Kidney (tissue), 14 donors: ENCODE measurements around the gene CCM2. TPM values are rescaled to one million over a fixed set of nuclear protein-coding genes. Genes with fewer than 3 reads are reported as not detected.
A peak's percentile ranks its signal among the peaks of the same experiment; 100 is the strongest.

ENCODE experiments used
- DNase-seq, 5 donors: peaks; one replicate each; pipeline ENCODE4 v3.0.0-alpha.2; 2013 to 2020
- FAIRE-seq: peaks from 2 replicates; lab custom pipeline; 2012; peaks lifted over from hg19 to GRCh38; lab: Jason Lieb, UNC
- H3K27ac ChIP-seq, 2 donors: one replicate each; pipeline ENCODE4 v1.7.0; 2013; ENCODE audit warnings: low read depth in 2 of 2, low read length in 2 of 2, inconsistent platforms in 1 of 2
- H3K27me3 ChIP-seq: one replicate; pipeline ENCODE4 v1.7.1; 2013; ENCODE audit warnings: low read length, inconsistent platforms; ENCODE audit not compliant: control insufficient read depth, insufficient read depth
- H3K36me3 ChIP-seq, 3 donors: one replicate each; pipeline versions ENCODE4 v1.7.0 to v1.7.1; 2013; ENCODE audit warnings: low read length in 3 of 3, control low read depth in 1 of 3, inconsistent platforms in 1 of 3; ENCODE audit not compliant: insufficient read depth in 3 of 3, control insufficient read depth in 2 of 3
- H3K4me1 ChIP-seq, 3 donors: one replicate each; pipeline versions ENCODE4 v1.7.0 to v1.7.1; 2013; ENCODE audit warnings: low read length in 3 of 3, inconsistent platforms in 1 of 3, low read depth in 1 of 3; ENCODE audit not compliant: control insufficient read depth in 2 of 3, insufficient read depth in 2 of 3
- H3K4me3 ChIP-seq, 3 donors: one replicate each; pipeline versions ENCODE4 v1.7.0 to v1.8.1; 2013; ENCODE audit warnings: low read length in 3 of 3, control low read depth in 1 of 3, inconsistent platforms in 1 of 3
- H3K9ac ChIP-seq, 3 donors: one replicate each; pipeline versions ENCODE4 v1.7.0 to v1.7.1; 2013; ENCODE audit warnings: low read length in 3 of 3, control low read depth in 1 of 3, inconsistent platforms in 1 of 3
- H3K9me3 ChIP-seq, 3 donors: one replicate each; pipeline versions ENCODE4 v1.7.0 to v1.7.1; 2013; ENCODE audit warnings: low read length in 3 of 3, control low read depth in 1 of 3, inconsistent platforms in 1 of 3; ENCODE audit not compliant: control insufficient read depth in 2 of 3, insufficient read depth in 1 of 3
- intact Hi-C: fragments of 100-400 bp; cut with DNase I; formaldehyde crosslinking; loops from one replicate; pipeline ENCODE4 v1.11.1; 2022
- polyA plus RNA-seq: library from polyadenylated mRNA; stranded (reverse); fragments of 350-450 nt; fragmentation: Illumina TruSeq; extraction: RNeasy Lipid Tissue Mini Kit (QIAGEN cat#74804); gene quantifications from one replicate; pipeline ENCODE4 v1.2.3, GENCODE V29; 2014; ENCODE audit warnings: low read depth, low replicate concordance; ENCODE audit not compliant: insufficient read depth
- total RNA-seq: library from RNA; stranded (reverse); fragmentation: NEBNext Ultra II Directional; extraction: Animal tissue kit (Norgen Biotek cat#: 25700); gene quantifications from one replicate; pipeline ENCODE4 v1.2.1, GENCODE V29; 2021
- TF ChIP-seq, protein P1 (sequence below): IDR thresholded peaks from 3 replicates; pipeline ENCODE4 v1.5.1; 2012; ENCODE audit warnings: mild to moderate bottlenecking, moderate library complexity, borderline replicate concordance; ENCODE audit not compliant: insufficient read depth; ENCODE audit errors: extremely low read depth
- donor health status: control.
- donor health status: control.
- donor health status: control.
- donor health status: control.
- donor health status: control.
- donor health status: DM: yes; HTN: yes; CAD: no.
- donor health status: Normal renal cell carcinoma (clear cell type).

Gene CCM2
- total and polyA plus RNA-seq, 2 donors from 2014 or later: 35.0 to 37.8 TPM

- intact Hi-C loops: no loop called here
- no peak overlapping the region for H3K4me3 ChIP-seq
Measured at GRCh38 chr7:44984478-44984758, 15.6 kb upstream of the CCM2 start.

GRCh38 chr7:44985033-44985695 is 14.8 kb upstream of the CCM2 start:
- no peaks in the 10 kb centered on the region for H3K9me3 ChIP-seq
- H3K4me3 ChIP-seq: peak overlapping the region in 1 of 3 donors; percentile 73
- H3K27ac ChIP-seq: no peak overlapping the region
- H3K9ac ChIP-seq: peak overlapping the region in 2 of 3 donors; percentile 79 to 99
- H3K36me3 ChIP-seq: peaks cover 3 to 32% (median 11%) of the 10 kb centered on the region in 3 donors
- no peaks in the 10 kb centered on the region for H3K27me3 ChIP-seq
- intact Hi-C loops: no loop called here
- DNase-seq (peak in 2 of 5 donors; percentile 19 to 20), FAIRE-seq (no peak)
- peaks cover 0 to 10% (median 7%) of the 10 kb centered on the region in 3 donors for H3K4me1 ChIP-seq
- TF ChIP-seq, protein P1, sequence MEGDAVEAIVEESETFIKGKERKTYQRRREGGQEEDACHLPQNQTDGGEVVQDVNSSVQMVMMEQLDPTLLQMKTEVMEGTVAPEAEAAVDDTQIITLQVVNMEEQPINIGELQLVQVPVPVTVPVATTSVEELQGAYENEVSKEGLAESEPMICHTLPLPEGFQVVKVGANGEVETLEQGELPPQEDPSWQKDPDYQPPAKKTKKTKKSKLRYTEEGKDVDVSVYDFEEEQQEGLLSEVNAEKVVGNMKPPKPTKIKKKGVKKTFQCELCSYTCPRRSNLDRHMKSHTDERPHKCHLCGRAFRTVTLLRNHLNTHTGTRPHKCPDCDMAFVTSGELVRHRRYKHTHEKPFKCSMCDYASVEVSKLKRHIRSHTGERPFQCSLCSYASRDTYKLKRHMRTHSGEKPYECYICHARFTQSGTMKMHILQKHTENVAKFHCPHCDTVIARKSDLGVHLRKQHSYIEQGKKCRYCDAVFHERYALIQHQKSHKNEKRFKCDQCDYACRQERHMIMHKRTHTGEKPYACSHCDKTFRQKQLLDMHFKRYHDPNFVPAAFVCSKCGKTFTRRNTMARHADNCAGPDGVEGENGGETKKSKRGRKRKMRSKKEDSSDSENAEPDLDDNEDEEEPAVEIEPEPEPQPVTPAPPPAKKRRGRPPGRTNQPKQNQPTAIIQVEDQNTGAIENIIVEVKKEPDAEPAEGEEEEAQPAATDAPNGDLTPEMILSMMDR: no peak

More at GRCh38 chr7:44984478-44984758, 15.6 kb upstream of the CCM2 start:
- TF ChIP-seq, protein P1: no peak
- DNase-seq (no peak), FAIRE-seq (no peak)
- H3K4me1 ChIP-seq: peaks cover 0 to 10% (median 7%) of the 10 kb centered on the region in 3 donors
- no peaks in the 10 kb centered on the region for H3K9me3 ChIP-seq
- no peak overlapping the region for H3K9ac ChIP-seq
- no peak overlapping the region for H3K27ac ChIP-seq
- no peaks in the 10 kb centered on the region for H3K27me3 ChIP-seq
- H3K36me3 ChIP-seq: peaks cover 3 to 32% (median 11%) of the 10 kb centered on the region in 3 donors

GRCh38 chr7:44985900-44986217 is 14.1 kb upstream of the CCM2 start:
- Histone ChIP-seq H3K27me3 (no peaks in the 10 kb centered on the region), H3K9ac (peak overlapping the region; percentile 37 to 99 (median 79)), H3K4me3 (peak overlapping the region; percentile 73 to 94 (median 93)), H3K9me3 (no peaks in the 10 kb centered on the region), H3K27ac (peak overlapping the region; percentile 96 to 98), H3K4me1 (peaks cover 0 to 10% (median 7%) of the 10 kb centered on the region in 3 donors), H3K36me3 (peaks cover 3 to 31% (median 11%) of the 10 kb centered on the region in 3 donors)
- FAIRE-seq (no peak), DNase-seq (no peak)
- intact Hi-C loops: no loop called here
- TF ChIP-seq, protein P1: no peak
